Nephron progenitor cell (in vitro differentiated cells): ENCODE measurements around the gene HYAL3.

ENCODE experiments used
- DNase-seq: peaks from one replicate; pipeline ENCODE4 v3.0.0; 2021
- H3K27ac Mint-ChIP-seq: 2 replicates; pipeline ENCODE4 v1.8.0; 2021; ENCODE audit warnings: mild to moderate bottlenecking, moderate library complexity, mixed read lengths
- H3K27me3 Mint-ChIP-seq: 2 replicates; pipeline ENCODE4 v1.8.0; 2021; ENCODE audit warnings: mild to moderate bottlenecking, low read depth, mixed read lengths; ENCODE audit not compliant: poor library complexity
- H3K36me3 Mint-ChIP-seq: 2 replicates; pipeline ENCODE4 v1.8.0; 2021; ENCODE audit warnings: low read depth, mixed read lengths
- H3K4me1 Mint-ChIP-seq: 2 replicates; pipeline ENCODE4 v1.8.0; 2021; ENCODE audit warnings: mixed read lengths
- H3K4me3 Mint-ChIP-seq: 2 replicates; pipeline ENCODE4 v1.8.0; 2021; ENCODE audit warnings: mild to moderate bottlenecking, moderate library complexity, mixed read lengths
- H3K9me3 Mint-ChIP-seq: 2 replicates; pipeline ENCODE4 v1.8.0; 2021; ENCODE audit warnings: mild to moderate bottlenecking, moderate library complexity, mixed read lengths
- CTCF ChIP-seq: fragments of 200-600 bp; sonication (generic); IDR thresholded peaks from 2 replicates; pipeline ENCODE4 v1.5.0; 2021; ENCODE audit warnings: antibody characterized with exemption

The HYAL3 gene

GRCh38 chr3:50260027-50260941 lies 38.9 kb downstream of the HYAL3 start:
- H3K27ac Mint-ChIP-seq: peak overlapping the region; percentile 96
- no peaks in the 10 kb centered on the region for H3K9me3 Mint-ChIP-seq
- H3K4me3 Mint-ChIP-seq: peak overlapping the region; percentile 68
- H3K36me3 Mint-ChIP-seq: peaks cover 17% of the 10 kb centered on the region
- peak; percentile 96 for DNase-seq
- H3K4me1 Mint-ChIP-seq: peaks cover 70% of the 10 kb centered on the region
- peak; percentile 96 for TF ChIP-seq CTCF
- H3K27me3 Mint-ChIP-seq: peaks cover 2% of the 10 kb centered on the region

- H3K4me3 Mint-ChIP-seq: peak overlapping the region; percentile 68
- H3K27ac Mint-ChIP-seq: peak overlapping the region; percentile 86
- H3K27me3 Mint-ChIP-seq: peaks cover 2% of the 10 kb centered on the region
- H3K9me3 Mint-ChIP-seq: no peaks in the 10 kb centered on the region
- peaks cover 63% of the 10 kb centered on the region for H3K4me1 Mint-ChIP-seq
- TF ChIP-seq CTCF: no peak
- H3K36me3 Mint-ChIP-seq: peaks cover 17% of the 10 kb centered on the region
- no peak for DNase-seq
Measured at GRCh38 chr3:50259432-50260026, 39.7 kb downstream of the HYAL3 start.

- H3K9me3 Mint-ChIP-seq: no peaks in the 10 kb centered on the region
- no peak for DNase-seq
- peaks cover 2% of the 10 kb centered on the region for H3K27me3 Mint-ChIP-seq
- H3K36me3 Mint-ChIP-seq: peaks cover 17% of the 10 kb centered on the region
- TF ChIP-seq CTCF: no peak
- H3K27ac Mint-ChIP-seq: no peak overlapping the region
- H3K4me1 Mint-ChIP-seq: peaks cover 58% of the 10 kb centered on the region
- H3K4me3 Mint-ChIP-seq: no peak overlapping the region
Measured at GRCh38 chr3:50258979-50259378, 40.2 kb downstream of the HYAL3 start.

- Mint-ChIP-seq H3K4me3 (peak overlapping the region; percentile 25), H3K36me3 (peaks cover 24% of the 10 kb centered on the region), H3K27ac (peak overlapping the region; percentile 82), H3K27me3 (peaks cover 2% of the 10 kb centered on the region), H3K4me1 (peaks cover 55% of the 10 kb centered on the region), H3K9me3 (no peaks in the 10 kb centered on the region)
- DNase-seq: no peak
- TF ChIP-seq CTCF: no peak
Measured at GRCh38 chr3:50258029-50258680, 41.0 kb downstream of the HYAL3 start.

- Mint-ChIP-seq H3K27ac (no peak overlapping the region), H3K4me3 (no peak overlapping the region)
Measured at GRCh38 chr3:50256978-50257890, 42.0 kb downstream of the HYAL3 start.

More at GRCh38 chr3:50256978-50257890, 42.0 kb downstream of the HYAL3 start:
- H3K36me3 Mint-ChIP-seq: peaks cover 24% of the 10 kb centered on the region
- peak; percentile 42 for TF ChIP-seq CTCF
- no peaks in the 10 kb centered on the region for H3K9me3 Mint-ChIP-seq
- peaks cover 46% of the 10 kb centered on the region for H3K4me1 Mint-ChIP-seq
- peak; percentile 56 for DNase-seq
- no peaks in the 10 kb centered on the region for H3K27me3 Mint-ChIP-seq
